ENCODE results near the gene RNASE2.
A peak's percentile ranks its signal among the peaks of the same experiment; 100 is the strongest.
"Not testable (repeated sequence)": the region's sequence is repeated elsewhere in the genome, so short reads cannot be mapped to it uniquely, and the experiment has no call there.

Gene RNASE2

DNA sequence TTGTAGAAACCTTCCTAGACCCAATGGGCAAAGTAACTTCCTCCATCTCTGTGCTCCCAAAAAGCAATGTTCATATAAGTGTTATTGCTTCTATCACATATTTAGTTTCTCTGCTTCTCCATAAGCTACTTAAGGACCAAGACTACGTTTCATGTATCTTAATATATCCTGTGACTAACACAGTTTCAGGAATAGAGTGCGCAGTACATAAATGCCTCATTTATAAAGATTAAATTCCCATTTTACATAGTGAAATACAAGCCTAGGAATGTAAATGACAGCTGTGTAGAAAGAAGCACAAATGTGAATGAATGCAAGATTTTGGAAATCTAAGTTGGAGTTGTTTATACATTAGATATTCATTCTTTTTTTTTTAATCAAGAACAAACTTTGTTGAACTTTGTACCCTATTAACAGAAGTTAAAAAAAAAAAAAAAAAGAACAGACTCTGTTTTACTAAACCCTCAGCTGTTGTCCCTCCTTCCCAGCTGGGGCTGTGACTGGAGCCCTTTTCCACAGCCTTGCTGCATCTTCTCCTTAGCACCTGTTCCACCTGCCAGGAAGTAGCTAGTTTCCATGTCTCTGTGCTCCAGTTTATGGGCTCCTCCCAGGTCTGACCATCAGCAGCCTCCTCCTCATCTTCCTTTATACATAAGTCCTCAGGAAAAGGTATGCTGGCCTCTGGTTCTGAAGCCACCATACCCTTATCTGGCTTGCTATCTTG is 27.5 kb downstream of the RNASE2 start:
- no peak for ATAC-seq

DNA sequence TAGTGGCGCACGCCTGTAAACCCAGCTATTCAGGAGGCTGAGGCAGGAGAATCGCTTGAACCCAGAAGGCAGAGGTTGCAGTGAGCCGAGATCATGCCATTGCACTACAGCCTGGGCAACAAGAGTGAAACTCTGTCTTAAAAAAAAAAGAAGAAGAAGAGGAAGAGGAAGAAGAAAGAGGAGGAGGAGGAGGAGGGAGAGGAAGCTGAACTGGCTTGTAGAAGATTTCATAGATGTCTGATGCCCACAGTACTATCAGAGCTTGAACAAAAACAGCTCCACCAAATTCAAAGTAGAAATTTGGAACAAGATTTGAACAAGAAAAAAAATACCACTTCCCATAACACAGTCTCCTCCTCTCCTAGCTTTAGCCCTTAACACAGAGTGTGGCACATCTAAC is 30.4 kb downstream of the RNASE2 start:
- ATAC-seq: not testable (repeated sequence)

DNA sequence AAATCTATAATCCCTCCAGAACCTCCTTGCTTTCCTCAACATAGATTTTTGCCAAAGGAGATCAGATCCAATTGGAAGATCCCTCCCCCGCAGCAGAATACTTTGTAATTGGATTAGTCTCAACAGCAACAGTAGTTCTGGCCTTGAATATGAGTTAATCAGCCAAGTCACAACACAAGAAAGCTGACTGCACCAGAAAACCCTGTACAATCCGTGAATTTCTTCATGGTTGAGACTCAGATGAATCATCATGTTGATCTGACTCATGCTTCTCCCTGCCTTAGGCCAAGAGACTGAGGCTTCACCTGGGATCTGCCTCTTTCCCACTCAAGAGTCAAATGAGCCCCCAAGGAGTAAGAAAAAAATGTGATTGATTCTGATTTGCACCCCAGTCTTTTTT is 31.5 kb downstream of the RNASE2 start:
- no peak for ATAC-seq

DNA sequence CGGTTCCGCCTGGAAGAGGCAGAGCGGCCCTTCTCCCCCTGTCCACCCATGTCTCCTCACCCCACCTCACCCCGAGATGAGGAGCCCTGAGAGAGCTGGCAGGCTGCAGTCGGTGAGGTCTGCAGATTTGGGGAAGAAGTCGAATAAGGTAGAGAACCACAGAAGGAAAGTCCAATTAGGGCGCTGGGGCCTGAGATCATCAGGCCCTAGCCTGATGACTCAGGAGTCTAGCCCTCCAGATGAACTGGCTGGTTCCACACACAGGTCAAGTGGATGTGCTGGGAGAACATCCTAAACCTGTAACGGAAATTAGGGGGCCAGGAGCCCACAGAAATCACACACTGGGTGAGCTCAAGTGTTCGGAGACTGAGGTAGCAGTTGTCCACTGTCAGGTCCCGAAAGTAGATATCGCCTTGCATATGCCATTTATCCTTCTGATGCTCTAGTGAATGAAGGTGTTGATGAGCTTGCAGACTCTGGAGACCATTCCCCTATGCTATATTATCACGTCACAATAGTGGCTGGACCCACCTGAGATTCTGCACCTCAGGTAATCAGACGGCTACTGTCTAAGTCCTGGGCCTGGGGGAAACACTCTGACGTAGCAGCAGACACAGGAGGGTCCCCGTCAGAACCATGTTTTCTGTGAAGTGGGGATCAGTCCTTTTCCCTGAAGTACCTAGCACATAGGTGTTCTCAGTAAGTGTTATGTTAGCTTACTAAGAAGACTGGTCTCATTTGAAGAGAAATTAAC is 33.6 kb downstream of the RNASE2 start:
- ATAC-seq: no peak

DNA sequence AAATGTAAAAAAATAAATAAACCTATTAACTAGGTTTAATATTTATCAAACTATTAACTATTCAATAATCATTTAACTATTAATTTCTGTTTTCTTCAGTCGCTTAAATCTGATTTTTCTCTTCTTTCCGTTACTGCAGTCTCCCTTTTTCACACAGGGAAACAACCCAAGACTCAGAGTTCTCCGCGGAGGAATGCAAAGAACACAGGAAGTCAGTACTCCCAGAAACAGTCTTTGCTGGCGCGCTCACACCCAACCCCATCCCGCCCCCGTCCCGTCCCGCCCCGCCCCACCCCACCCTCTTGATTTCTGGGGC is 34.1 kb downstream of the RNASE2 start:
- no peak for ATAC-seq

DNA sequence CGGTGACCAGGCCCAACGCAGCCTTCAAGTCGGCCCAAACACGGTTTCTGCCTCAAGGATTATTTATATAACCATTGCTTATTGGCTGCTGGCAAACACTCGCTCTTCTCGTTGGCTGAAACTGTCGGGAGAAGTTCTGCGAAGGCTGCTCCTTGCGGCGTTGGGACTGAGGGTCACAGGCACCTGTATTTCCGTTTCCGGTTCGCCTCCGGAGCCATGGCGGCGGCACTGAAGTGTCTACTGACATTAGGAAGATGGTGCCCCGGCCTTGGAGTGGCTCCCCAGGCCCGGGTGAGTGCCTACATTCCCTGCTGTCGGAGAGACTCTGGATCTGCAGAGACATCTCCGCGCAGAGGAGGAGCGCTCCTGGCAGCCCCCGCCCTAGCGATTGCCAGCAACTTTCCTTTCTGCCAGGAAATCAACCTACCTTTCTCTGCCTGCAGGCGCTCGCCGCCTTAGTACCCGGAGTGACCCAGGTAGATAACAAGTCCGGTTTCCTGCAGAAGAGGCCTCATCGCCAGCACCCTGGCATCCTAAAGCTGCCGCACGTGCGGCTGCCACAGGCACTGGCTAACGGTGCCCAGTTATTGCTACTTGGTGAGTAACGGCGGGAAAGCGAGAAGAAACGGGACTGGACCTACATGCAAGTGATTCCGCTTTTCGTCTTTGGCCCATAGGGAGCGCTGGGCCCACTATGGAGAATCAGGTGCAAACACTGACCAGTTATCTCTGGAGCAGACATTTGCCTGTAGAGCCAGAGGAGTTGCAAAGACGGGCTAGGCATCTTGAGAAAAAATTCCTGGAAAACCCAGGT is 34.7 kb downstream of the RNASE2 start, which contains the start of gene METTL17:
Gene METTL17 (plus strand): TSS at position 194 of the 814 bp plus-strand sequence. CDS start 23 bp downstream, at position 217.
- ATAC-seq: peak; percentile 97 to 99

DNA sequence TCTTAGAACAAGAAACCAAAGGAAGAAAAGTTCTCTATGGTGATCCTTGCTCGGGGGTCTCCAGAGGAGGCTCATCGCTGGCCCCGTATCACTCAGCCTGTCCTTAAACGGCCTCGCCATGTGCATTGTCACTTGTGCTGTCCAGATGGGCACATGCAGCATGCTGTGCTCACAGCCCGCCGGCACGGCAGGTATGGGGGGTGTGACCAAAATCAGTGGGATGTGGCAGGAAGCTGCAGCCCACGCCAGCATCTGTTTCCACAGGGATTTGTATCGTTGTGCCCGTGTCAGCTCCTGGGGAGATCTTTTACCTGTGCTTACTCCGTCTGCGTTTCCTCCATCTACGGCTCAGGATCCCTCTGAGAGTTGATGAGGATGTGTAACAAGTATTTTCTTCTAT is 41.2 kb downstream of the RNASE2 start:
- ATAC-seq: no peak

DNA sequence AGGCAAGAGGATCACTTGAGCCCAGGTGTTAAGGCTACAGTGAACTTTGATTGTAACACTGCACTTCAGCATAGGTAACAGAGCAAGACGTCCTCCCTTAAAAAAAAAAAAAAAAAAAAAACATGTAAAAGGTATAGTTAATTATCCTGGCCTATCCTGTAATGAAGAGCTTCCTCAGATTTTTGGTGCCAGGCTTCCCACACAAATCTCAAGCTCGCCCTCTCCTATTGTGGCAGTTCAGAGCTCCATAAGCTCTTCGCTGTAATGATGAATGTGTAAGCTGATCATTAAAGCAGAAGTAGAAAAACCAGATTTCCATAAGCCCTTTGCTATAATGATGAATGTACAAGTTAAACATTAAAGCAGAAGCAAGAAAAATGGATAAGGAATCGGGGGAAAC is 41.8 kb downstream of the RNASE2 start:
- ATAC-seq: no peak

DNA sequence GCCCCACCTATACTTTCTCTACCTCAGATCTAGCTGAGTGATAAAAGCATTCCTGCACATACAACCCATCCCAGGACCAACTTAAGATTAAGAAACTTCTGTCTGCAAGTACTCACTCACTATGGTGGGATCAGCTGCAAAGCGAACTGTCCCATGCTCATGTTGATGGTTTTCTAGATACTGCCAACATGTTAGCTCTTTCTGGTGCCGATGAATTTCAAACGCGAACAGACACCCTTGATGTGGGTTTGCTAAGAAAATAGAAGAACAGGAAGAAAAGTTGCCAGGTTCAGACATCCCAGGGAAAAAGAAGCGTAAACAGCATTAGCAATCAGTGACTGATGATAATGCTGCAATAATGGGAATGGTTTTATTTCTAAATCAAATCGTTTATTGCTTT is 42.3 kb downstream of the RNASE2 start:
- ATAC-seq: no peak

DNA sequence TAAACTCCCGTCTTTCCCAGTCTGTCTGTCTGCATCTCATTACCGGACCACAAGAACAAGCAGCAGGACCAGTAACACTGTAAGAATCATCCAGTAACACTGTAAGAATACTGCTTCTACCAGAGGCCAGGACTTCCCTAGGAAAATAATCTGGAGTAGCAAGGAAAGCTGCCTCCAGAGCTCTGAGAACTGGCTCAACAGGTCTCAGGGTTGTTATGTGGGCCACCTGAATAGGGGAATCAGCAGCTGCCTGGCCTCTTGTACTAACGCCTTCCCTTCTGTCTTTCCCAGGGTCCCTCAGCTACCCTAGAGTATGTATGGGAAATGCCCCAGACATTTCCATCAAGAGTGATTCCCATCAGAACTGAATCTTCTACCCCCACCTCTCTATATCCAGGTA is 42.9 kb downstream of the RNASE2 start:
- ATAC-seq: no peak

DNA sequence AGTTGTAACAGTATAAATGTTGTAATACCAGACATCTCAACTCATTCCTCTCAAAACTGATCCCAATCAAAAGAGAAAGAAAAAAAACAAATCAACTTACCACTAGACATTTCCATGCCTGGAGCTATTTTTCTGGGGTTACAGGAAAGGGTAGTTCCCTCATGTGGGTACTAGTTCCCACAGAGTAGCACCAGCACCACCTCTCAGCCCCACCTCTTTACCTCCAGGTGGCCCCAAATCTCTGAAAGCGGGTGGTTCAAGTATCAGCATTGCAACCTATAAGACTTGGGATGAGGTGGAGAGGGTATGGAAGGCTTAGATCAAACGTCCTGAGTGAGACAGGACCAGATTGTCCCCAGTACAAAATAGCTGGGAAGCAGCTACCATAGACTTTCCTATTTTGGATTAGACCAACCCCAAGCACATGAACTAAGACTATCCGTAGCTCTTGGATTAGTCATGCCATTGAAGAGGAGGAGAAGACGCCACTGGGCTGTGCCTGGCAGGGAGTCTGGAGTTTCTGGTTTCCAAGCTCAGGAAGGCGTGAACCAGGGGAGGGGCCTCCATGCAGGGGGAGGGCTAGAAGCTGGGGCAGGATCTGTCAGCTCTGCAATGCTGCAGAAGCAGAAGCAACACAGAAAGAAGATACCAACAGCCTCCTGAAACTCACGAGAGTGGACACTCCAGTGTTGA is 43.5 kb downstream of the RNASE2 start, which contains the start of gene SLC39A2:
Gene SLC39A2 (plus strand): TSS at position 620 of the 693 bp plus-strand sequence. CDS start 154 bp downstream, outside the sequence.
- no peak for ATAC-seq

DNA sequence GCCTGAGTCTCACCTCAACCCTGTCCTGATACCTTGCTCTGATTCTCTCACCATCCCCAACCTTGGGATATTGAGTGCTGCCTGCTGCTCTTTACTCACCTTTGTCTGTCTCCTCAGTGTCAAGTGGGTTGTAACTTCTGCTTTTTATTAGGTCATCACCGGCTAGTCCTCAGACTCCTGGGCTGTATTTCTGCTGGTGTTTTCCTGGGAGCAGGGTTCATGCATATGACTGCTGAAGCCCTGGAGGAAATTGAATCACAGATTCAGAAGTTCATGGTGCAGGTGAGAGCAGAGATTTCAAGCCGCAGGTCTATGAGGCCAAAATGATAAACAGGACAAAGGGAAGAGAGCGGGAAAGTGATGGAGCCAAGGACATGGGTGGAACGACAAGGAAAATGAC is 44.3 kb downstream of the RNASE2 start:
- no peak for ATAC-seq

DNA sequence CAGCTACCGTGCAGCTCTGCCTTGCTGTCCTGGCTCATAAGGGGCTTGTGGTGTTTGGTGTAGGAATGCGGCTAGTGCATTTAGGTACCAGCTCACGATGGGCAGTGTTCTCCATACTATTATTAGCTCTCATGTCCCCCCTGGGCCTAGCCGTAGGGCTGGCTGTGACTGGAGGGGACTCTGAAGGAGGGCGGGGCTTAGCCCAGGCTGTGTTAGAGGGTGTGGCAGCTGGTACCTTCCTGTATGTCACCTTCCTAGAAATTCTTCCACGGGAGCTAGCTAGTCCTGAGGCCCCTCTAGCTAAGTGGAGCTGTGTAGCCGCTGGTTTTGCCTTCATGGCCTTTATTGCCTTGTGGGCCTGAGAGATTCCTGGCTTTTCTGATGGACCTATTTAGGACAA is 45.9 kb downstream of the RNASE2 start:
- no peak for ATAC-seq

DNA sequence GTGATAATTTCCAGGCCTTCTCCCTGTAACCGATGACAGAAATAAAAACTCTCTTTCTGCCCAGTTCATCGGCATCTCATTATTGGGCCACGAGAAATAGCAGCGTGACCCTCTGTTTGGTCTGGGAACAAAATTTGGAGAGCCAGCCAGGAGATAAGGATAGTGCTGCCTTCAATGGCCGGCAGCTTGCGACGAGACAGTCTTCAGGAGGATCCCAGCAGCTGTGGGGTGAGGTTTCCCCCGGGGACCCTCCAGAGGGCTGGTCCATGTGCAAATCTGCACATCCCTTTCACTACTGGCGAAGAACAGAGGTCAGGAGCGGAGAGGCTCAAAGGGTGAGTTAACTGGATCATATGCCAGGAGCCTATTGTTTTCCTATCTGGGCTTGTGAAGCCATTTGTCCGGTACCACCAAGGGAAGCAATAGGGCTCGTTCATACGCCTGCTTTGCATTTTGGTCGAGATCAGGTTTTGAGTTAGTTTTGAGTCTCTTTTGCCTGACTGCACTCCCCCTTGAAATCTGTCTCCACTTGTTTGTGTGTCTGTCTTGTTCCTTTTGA is 48.6 kb downstream of the RNASE2 start:
- ATAC-seq: no peak

Measured in activated CD4-positive, CD25-positive, alpha-beta regulatory T cell treated with anti-CD3 and anti-CD28 coated beads, Interleukin-2, amount 50 U/mL, for 24 hours (primary cell).